IMR-90 (cell line): ENCODE data around the gene KMT2C. TPM values are rescaled to one million over a fixed set of nuclear protein-coding genes. Genes with fewer than 3 reads are reported as not detected.

Experiments
- ATAC-seq: fragments of 200-7000 bp; cut with Tn5 transposase; 2 replicates; pipeline ENCODE4 v1.9.1; 2020; ENCODE audit warnings: low read depth, mild to moderate bottlenecking, moderate library complexity
- BruUV-seq: library from RNA; stranded (reverse); fragments of 400-500 nt; replicated peaks from 2 replicates; lab custom pipeline; 2021; lab: Mats Ljungman, UMichigan
- CTCF ChIA-PET: fragments of 300-600 bp; formaldehyde crosslinking; extraction: SDS; loops from one replicate; lab custom pipeline; 2021; ENCODE audit warnings: antibody characterized with exemption; lab: Yijun Ruan, JAX
- POLR2A ChIA-PET: fragments of 300-600 bp; sonication (Branson Sonifier 250); formaldehyde crosslinking; loops from one replicate; lab custom pipeline; 2022; ENCODE audit warnings: antibody characterized with exemption; ENCODE audit not compliant: unreplicated experiment; lab: Charles Lee
- DNase-seq: peaks from one replicate; pipeline ENCODE4 v3.0.0; 2013
- H2AFZ ChIP-seq: replicated peaks from 2 replicates; pipeline ENCODE3; 2013; ENCODE audit warnings: low read length, mild to moderate bottlenecking; ENCODE audit not compliant: poor library complexity
- H2AK5ac ChIP-seq: 2 replicates; pipeline ENCODE4 v1.6.1; 2013; ENCODE audit warnings: low read depth, low read length, inconsistent platforms
- H2AK9ac ChIP-seq: replicated peaks from 2 replicates; pipeline ENCODE3; 2013; ENCODE audit warnings: mild to moderate bottlenecking, low read depth, low read length, moderate library complexity; ENCODE audit not compliant: poor library complexity
- H2BK120ac ChIP-seq: 2 replicates; pipeline ENCODE4 v1.6.1; 2013; ENCODE audit warnings: low read depth, low read length, inconsistent platforms
- H2BK15ac ChIP-seq: 3 replicates; pipeline ENCODE4 v1.6.1; 2013; ENCODE audit warnings: low read depth, low read length, inconsistent platforms
- H2BK20ac ChIP-seq: 2 replicates; pipeline ENCODE4 v1.6.1; 2013; ENCODE audit warnings: low read depth, mild to moderate bottlenecking, inconsistent platforms, low read length, moderate library complexity
- H2BK5ac ChIP-seq: 2 replicates; pipeline ENCODE4 v1.6.1; 2013; ENCODE audit warnings: mild to moderate bottlenecking, low read depth, low read length, inconsistent platforms; ENCODE audit not compliant: poor library complexity, severe bottlenecking
- H3K14ac ChIP-seq: replicated peaks from 2 replicates; pipeline ENCODE4 v1.6.1; 2013; ENCODE audit warnings: low read depth, low read length, inconsistent platforms
- H3K18ac ChIP-seq: 2 replicates; pipeline ENCODE4 v1.6.1; 2013; ENCODE audit warnings: low read depth, low read length, control low read depth
- H3K23ac ChIP-seq: 2 replicates; pipeline ENCODE4 v1.6.1; 2013; ENCODE audit warnings: low read depth, low read length, inconsistent platforms
- H3K27ac ChIP-seq: 2 replicates; pipeline ENCODE4 v1.5.1; 2013; ENCODE audit warnings: mild to moderate bottlenecking, control low read depth, low read length; ENCODE audit not compliant: insufficient read depth
- H3K27me3 ChIP-seq: 2 replicates; pipeline ENCODE4 v1.6.1; 2013; ENCODE audit warnings: low read length; ENCODE audit not compliant: control insufficient read depth, insufficient read depth
- H3K36me3 ChIP-seq: 2 replicates; pipeline ENCODE4 v1.6.1; 2013; ENCODE audit warnings: low read length, mixed read lengths; ENCODE audit not compliant: control insufficient read depth, insufficient read depth
- H3K4ac ChIP-seq: 2 replicates; pipeline ENCODE4 v1.6.1; 2013; ENCODE audit warnings: low read depth, low read length, inconsistent platforms
- H3K4me1 ChIP-seq: 2 replicates; pipeline ENCODE4 v1.6.1; 2013; ENCODE audit warnings: low read length, mixed read lengths; ENCODE audit not compliant: control insufficient read depth, insufficient read depth
- H3K4me2 ChIP-seq: 2 replicates; pipeline ENCODE4 v1.6.1; 2013; ENCODE audit warnings: low read depth, mild to moderate bottlenecking, control low read depth, low read length, moderate library complexity
- H3K4me3 ChIP-seq: 2 replicates; pipeline ENCODE4 v1.5.1; 2013; ENCODE audit warnings: low read depth, mild to moderate bottlenecking, control low read depth, low read length, moderate library complexity; ENCODE audit not compliant: insufficient read depth
- H3K56ac ChIP-seq: 2 replicates; pipeline ENCODE4 v1.6.1; 2013; ENCODE audit warnings: low read length, inconsistent platforms; ENCODE audit not compliant: insufficient read depth; ENCODE audit errors: extremely low read depth
- H3K79me1 ChIP-seq, 2 experiments: 2 replicates each; pipeline ENCODE4 v1.6.1; 2013; ENCODE audit warnings: low read length in 2 of 2, inconsistent platforms in 1 of 2, low read depth in 1 of 2
- H3K9ac ChIP-seq: 2 replicates; pipeline ENCODE4 v1.6.1; 2013; ENCODE audit warnings: low read depth, low read length, control low read depth
- H3K9me1 ChIP-seq: 2 replicates; pipeline ENCODE4 v1.6.1; 2013; ENCODE audit warnings: low read length, inconsistent platforms; ENCODE audit not compliant: insufficient read depth
- H3K9me3 ChIP-seq: 2 replicates; pipeline ENCODE4 v1.6.1; 2013; ENCODE audit warnings: low read length; ENCODE audit not compliant: control insufficient read depth, insufficient read depth
- H4K20me1 ChIP-seq: 2 replicates; pipeline ENCODE4 v1.6.1; 2013; ENCODE audit warnings: low read length, inconsistent platforms; ENCODE audit not compliant: insufficient read depth
- H4K5ac ChIP-seq: 2 replicates; pipeline ENCODE4 v1.6.1; 2013; ENCODE audit warnings: mild to moderate bottlenecking, low read depth, low read length, control low read depth
- H4K8ac ChIP-seq, 2 experiments: 2 replicates each; pipeline ENCODE4 v1.6.1; 2013; ENCODE audit warnings: low read depth in 2 of 2, low read length in 2 of 2, control low read depth in 1 of 2, inconsistent platforms in 1 of 2
- H4K91ac ChIP-seq: 2 replicates; pipeline ENCODE4 v1.6.1; 2013; ENCODE audit warnings: low read depth, low read length, inconsistent platforms; ENCODE audit not compliant: insufficient read depth
- BHLHE40 ChIP-seq: fragments of 150-350 bp; IDR thresholded peaks from 2 replicates; pipeline ENCODE4 v1.6.1; 2016; ENCODE audit warnings: mild to moderate bottlenecking, low read depth, low read length
- CEBPB ChIP-seq: IDR thresholded peaks from 2 replicates; pipeline ENCODE4 v1.6.1; 2012; ENCODE audit warnings: low read depth, low read length, improper control_type of control experiment
- CHD1 ChIP-seq: IDR thresholded peaks from 2 replicates; pipeline ENCODE4 v1.6.1; 2012; ENCODE audit warnings: low read depth, low read length, improper control_type of control experiment
- FOS ChIP-seq: fragments of 150-350 bp; IDR thresholded peaks from 2 replicates; pipeline ENCODE4 v1.6.1; 2016; ENCODE audit warnings: low read depth, low read length
- MAZ ChIP-seq: IDR thresholded peaks from 2 replicates; pipeline ENCODE4 v1.6.1; 2012; ENCODE audit warnings: low read depth, mild to moderate bottlenecking, low read length, improper control_type of control experiment, moderate library complexity, borderline replicate concordance
- MXI1 ChIP-seq: IDR thresholded peaks from 2 replicates; pipeline ENCODE4 v1.6.1; 2012; ENCODE audit warnings: low read depth, mild to moderate bottlenecking, low read length, moderate library complexity, borderline replicate concordance
- NFE2L2 ChIP-seq: fragments of 150-350 bp; IDR thresholded peaks from 2 replicates; pipeline ENCODE4 v1.6.1; 2016; ENCODE audit warnings: low read depth, mild to moderate bottlenecking, low read length
- RAD21 ChIP-seq: IDR thresholded peaks from 2 replicates; pipeline ENCODE4 v1.6.1; 2012; ENCODE audit warnings: low read length, improper control_type of control experiment
- RCOR1 ChIP-seq: IDR thresholded peaks from 2 replicates; pipeline ENCODE4 v1.6.1; 2012; ENCODE audit warnings: mild to moderate bottlenecking, low read length, improper control_type of control experiment; ENCODE audit not compliant: insufficient replicate concordance
- RFX5 ChIP-seq: IDR thresholded peaks from 2 replicates; pipeline ENCODE4 v1.8.0; 2012; ENCODE audit warnings: low read depth, mild to moderate bottlenecking, low read length, moderate library complexity
- WGBS, 2 experiments: methylation state at CpG; one replicate each; pipeline versions ENCODE4 v1.1.5 to v1.1.7; 2013; ENCODE audit warnings: missing lambda C conversion rate in 2 of 2; ENCODE audit not compliant: insufficient read length in 1 of 2; ENCODE audit errors: extremely low coverage in 2 of 2; 5-methylcytosine and 5-hydroxymethylcytosine counted together
- dilution Hi-C: fragments of 300-500 bp; cut with HindIII; formaldehyde crosslinking; loops from one replicate; pipeline ENCODE4 v1.14.3; 2018; ENCODE audit warnings: low sequenced_read_pairs; ENCODE audit not compliant: unreplicated experiment
- in situ Hi-C: fragments of 300-500 bp; cut with MboI; formaldehyde crosslinking; loops from 3 replicates; pipeline ENCODE4 v1.14.3; 2019; ENCODE audit warnings: low sequenced_read_pairs, inconsistent platforms, mixed read lengths
- intact Hi-C: fragments of 100-400 bp; cut with micrococcal nuclease; formaldehyde crosslinking; loops from 2 replicates; pipeline ENCODE4 v1.10.0; 2022
- polyA plus RNA-seq, 3 experiments: library from polyadenylated mRNA; depleted of rRNA; stranded (reverse); fragments of >200 nt; gene quantifications; 2 replicates each; pipeline ENCODE4 v1.2.3, GENCODE V29; 2012; ENCODE audit warnings: low replicate concordance in 1 of 3
- total RNA-seq: library from RNA; depleted of rRNA; stranded (reverse); fragments of >200 nt; gene quantifications from 2 replicates; pipeline ENCODE4 v1.2.3, GENCODE V29; 2012
- TF ChIP-seq, protein P1 (sequence below): fragments of 150-350 bp; IDR thresholded peaks from 2 replicates; pipeline ENCODE4 v1.6.1; 2016; ENCODE audit warnings: low read depth, mild to moderate bottlenecking, low read length, moderate library complexity, borderline replicate concordance
- TF ChIP-seq, protein P2 (sequence below): conservative IDR thresholded peaks from 2 replicates; pipeline ENCODE4 v1.5.1; 2012; ENCODE audit warnings: mild to moderate bottlenecking, low read depth, low read length, improper control_type of control experiment
- TF ChIP-seq, protein P3 (sequence below): fragments of 150-350 bp; IDR thresholded peaks from 2 replicates; pipeline ENCODE4 v1.6.1; 2017; ENCODE audit warnings: mild to moderate bottlenecking, antibody characterized with exemption, low read length, low read depth

KMT2C gene
- total and polyA plus RNA-seq, 2 of the 4 experiments (the other 2 are of a cell fraction): 8.0 to 23.3 TPM

DNA sequence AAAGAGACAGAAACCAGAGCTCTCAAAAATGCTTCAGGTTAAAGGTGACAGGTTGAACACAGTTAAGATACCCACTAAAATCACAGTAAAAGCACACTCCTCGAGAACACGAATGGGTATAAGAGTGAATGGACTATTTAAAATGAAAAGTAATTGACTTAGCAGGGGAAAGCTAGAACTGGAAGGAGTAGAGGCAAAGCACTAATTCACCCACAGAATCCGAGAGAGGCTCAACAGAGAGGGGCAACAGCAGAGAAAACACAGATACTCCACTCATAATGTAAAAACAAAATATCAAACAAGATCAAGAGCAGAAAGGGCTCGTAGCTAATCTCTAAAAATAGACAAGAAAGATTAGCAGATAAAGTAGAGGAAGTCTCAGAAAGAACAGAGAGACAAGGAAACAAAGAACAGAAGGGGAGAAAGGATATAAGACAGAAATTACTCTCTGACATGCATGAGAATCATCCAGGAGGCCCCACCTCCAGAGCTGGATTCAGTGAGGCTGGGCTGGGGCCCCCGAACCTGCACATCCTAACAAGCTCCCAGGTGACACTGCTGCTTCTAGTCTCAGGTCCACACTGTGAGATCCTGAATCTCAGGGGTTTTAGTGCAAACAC is 292.7 kb downstream of the KMT2C start:
- intact Hi-C loops: no loop called here
- H4K5ac ChIP-seq: no peak overlapping the region

More for the DNA sequence above, 292.7 kb downstream of the KMT2C start:
- H2AFZ ChIP-seq: no peak overlapping the region
- no peak overlapping the region for H2AK9ac ChIP-seq
- in situ Hi-C loops (no loop called here), dilution Hi-C loops (no loop called here)
- no peak overlapping the region for H2AK5ac ChIP-seq
- no peak overlapping the region for H3K9ac ChIP-seq
- DNase-seq (no peak), ATAC-seq (no peak)
- H3K23ac ChIP-seq: no peak overlapping the region
- ChIA-PET CTCF (no interaction called here), POLR2A (no interaction called here)
- H3K4me3 ChIP-seq: no peak overlapping the region
- H2BK120ac ChIP-seq: no peak overlapping the region
- no peaks in the 10 kb centered on the region for H3K9me3 ChIP-seq
- WGBS, 2 experiments: no CpG with 5 or more reads among the region's 5 CpGs
- H3K14ac ChIP-seq: no peak overlapping the region
- H3K27me3 ChIP-seq: no peaks in the 10 kb centered on the region
- no peak overlapping the region for H2BK15ac ChIP-seq
- no peak overlapping the region for H2BK20ac ChIP-seq
- TF ChIP-seq, protein P1, sequence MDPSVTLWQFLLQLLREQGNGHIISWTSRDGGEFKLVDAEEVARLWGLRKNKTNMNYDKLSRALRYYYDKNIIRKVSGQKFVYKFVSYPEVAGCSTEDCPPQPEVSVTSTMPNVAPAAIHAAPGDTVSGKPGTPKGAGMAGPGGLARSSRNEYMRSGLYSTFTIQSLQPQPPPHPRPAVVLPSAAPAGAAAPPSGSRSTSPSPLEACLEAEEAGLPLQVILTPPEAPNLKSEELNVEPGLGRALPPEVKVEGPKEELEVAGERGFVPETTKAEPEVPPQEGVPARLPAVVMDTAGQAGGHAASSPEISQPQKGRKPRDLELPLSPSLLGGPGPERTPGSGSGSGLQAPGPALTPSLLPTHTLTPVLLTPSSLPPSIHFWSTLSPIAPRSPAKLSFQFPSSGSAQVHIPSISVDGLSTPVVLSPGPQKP: no peak
- TF ChIP-seq CHD1 (no peak), FOS (no peak), MAZ (no peak), NFE2L2 (no peak), MXI1 (no peak), RAD21 (no peak), BHLHE40 (no peak), RFX5 (no peak), CEBPB (no peak), RCOR1 (no peak)
- TF ChIP-seq, protein P2, sequence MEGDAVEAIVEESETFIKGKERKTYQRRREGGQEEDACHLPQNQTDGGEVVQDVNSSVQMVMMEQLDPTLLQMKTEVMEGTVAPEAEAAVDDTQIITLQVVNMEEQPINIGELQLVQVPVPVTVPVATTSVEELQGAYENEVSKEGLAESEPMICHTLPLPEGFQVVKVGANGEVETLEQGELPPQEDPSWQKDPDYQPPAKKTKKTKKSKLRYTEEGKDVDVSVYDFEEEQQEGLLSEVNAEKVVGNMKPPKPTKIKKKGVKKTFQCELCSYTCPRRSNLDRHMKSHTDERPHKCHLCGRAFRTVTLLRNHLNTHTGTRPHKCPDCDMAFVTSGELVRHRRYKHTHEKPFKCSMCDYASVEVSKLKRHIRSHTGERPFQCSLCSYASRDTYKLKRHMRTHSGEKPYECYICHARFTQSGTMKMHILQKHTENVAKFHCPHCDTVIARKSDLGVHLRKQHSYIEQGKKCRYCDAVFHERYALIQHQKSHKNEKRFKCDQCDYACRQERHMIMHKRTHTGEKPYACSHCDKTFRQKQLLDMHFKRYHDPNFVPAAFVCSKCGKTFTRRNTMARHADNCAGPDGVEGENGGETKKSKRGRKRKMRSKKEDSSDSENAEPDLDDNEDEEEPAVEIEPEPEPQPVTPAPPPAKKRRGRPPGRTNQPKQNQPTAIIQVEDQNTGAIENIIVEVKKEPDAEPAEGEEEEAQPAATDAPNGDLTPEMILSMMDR: no peak
- TF ChIP-seq, protein P3, sequence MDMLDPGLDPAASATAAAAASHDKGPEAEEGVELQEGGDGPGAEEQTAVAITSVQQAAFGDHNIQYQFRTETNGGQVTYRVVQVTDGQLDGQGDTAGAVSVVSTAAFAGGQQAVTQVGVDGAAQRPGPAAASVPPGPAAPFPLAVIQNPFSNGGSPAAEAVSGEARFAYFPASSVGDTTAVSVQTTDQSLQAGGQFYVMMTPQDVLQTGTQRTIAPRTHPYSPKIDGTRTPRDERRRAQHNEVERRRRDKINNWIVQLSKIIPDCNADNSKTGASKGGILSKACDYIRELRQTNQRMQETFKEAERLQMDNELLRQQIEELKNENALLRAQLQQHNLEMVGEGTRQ: no peak
- peaks cover 17% of the 10 kb centered on the region for H3K9me1 ChIP-seq
- H3K18ac ChIP-seq: no peak overlapping the region
- peaks cover 2% of the 10 kb centered on the region; the same call in 1 of the 2 replicates for H3K4me1 ChIP-seq
- H3K4me2 ChIP-seq: no peak overlapping the region
- no peak overlapping the region for H4K8ac ChIP-seq
- no peak overlapping the region for H3K56ac ChIP-seq
- no peak overlapping the region for H2BK5ac ChIP-seq
- H3K27ac ChIP-seq: no peak overlapping the region
- peaks cover 48% of the 10 kb centered on the region for H3K36me3 ChIP-seq
- peaks cover 13% of the 10 kb centered on the region; the same call in 1 of the 2 replicates for H4K20me1 ChIP-seq
- H3K79me1 ChIP-seq: peaks cover 4 to 20% of the 10 kb centered on the region in 2 experiments
- no TSS peak for BruUV-seq
- H4K91ac ChIP-seq: no peak overlapping the region
- no peak overlapping the region for H3K4ac ChIP-seq
